Sigmoid colon (tissue), 7 donors: Measurements from ENCODE around the gene SUGCT. TPM values are rescaled to one million over a fixed set of nuclear protein-coding genes. Genes with fewer than 3 reads are reported as not detected.

ENCODE experiments used
- DNase-seq: peaks from one replicate; pipeline ENCODE4 v3.0.0-alpha.2; 2019
- H3K27ac ChIP-seq, 4 donors: fragments of 200-600 bp; sonication (generic); one replicate each; pipeline ENCODE4 v1.5.1; 2016 to 2019; ENCODE audit warnings: mild to moderate bottlenecking in 1 of 4
- H3K27me3 ChIP-seq, 3 donors: fragments of 200-600 bp; sonication (generic); one replicate each; pipeline ENCODE4 v1.5.1; 2019; ENCODE audit warnings: mild to moderate bottlenecking in 1 of 3
- H3K36me3 ChIP-seq, 4 donors: fragments of 200-600 bp; sonication (generic); one replicate each; pipeline ENCODE4 v1.5.1; 2016 to 2019
- H3K4me1 ChIP-seq, 4 donors: fragments of 200-600 bp; sonication (generic); one replicate each; pipeline ENCODE4 v1.5.1; 2017 to 2019
- H3K4me3 ChIP-seq, 4 donors: fragments of 200-600 bp; sonication (generic); one replicate each; pipeline ENCODE4 v1.5.1; 2017 to 2019; ENCODE audit warnings: mild to moderate bottlenecking in 2 of 4, moderate library complexity in 1 of 4
- H3K9me3 ChIP-seq, 4 donors: fragments of 200-600 bp in 3 of 4; sonication (generic) in 3 of 4; one replicate each; pipeline versions ENCODE4 v1.5.1 to v1.6.1; 2013 to 2019
- CTCF ChIP-seq, 4 experiments: fragments of 450-650 bp in 3 of 4; fragments of 200-600 bp in 1 of 4; IDR thresholded peaks; one replicate each; pipeline ENCODE4 v1.5.1; 2016 to 2019; ENCODE audit warnings: antibody characterized with exemption in 4 of 4, mild to moderate bottlenecking in 3 of 4, moderate library complexity in 2 of 4
- EP300 ChIP-seq, 4 donors: sonication (generic); formaldehyde crosslinking; IDR thresholded peaks; one replicate each; pipeline ENCODE4 v1.6.1; 2017; ENCODE audit warnings: antibody characterized with exemption in 4 of 4
- POLR2A ChIP-seq, 2 donors: fragments of 450-650 bp; IDR thresholded peaks; one replicate each; pipeline ENCODE4 v1.6.1; 2016; ENCODE audit warnings: antibody characterized with exemption in 2 of 2, mild to moderate bottlenecking in 2 of 2, moderate library complexity in 2 of 2
- POLR2AphosphoS5 ChIP-seq, 4 donors: sonication (generic); formaldehyde crosslinking; IDR thresholded peaks; one replicate each; pipeline ENCODE4 v1.6.1; 2017; ENCODE audit warnings: antibody characterized with exemption in 4 of 4
- WGBS, 2 donors: extraction: QIAGEN DNeasy Blood & Tissue Kit; methylation state at CpG; one replicate each; pipeline ENCODE4 v1.1.7; 2013; 5-methylcytosine and 5-hydroxymethylcytosine counted together
- intact Hi-C: fragments of 100-400 bp; cut with DNase I; formaldehyde crosslinking; loops from one replicate; pipeline ENCODE4 v1.15.1; 2023
- polyA plus RNA-seq, 3 donors: library from polyadenylated mRNA; stranded (reverse); fragments of 200-250 nt; gene quantifications; one replicate each; pipeline ENCODE4 v1.2.3, GENCODE V29; 2013
- total RNA-seq, 4 donors: library from RNA; depleted of rRNA; stranded (reverse); fragments of >200 nt; gene quantifications; one replicate each; pipeline ENCODE4 v1.1.0, GENCODE V29; 2016
- donor health status: healthy with polysubstance abuse.
- donor health status: Bipolar disorder and iron deficiency.
- donor health status: healthy.

Gene SUGCT
- total and polyA plus RNA-seq, 7 donors, result 2.3 to 25.9 (median 6.3) TPM

GRCh38 chr7:40796723-40797122 lies 661.9 kb downstream of the SUGCT start:
- 87 to 91% methylated on average over 1 of the region's 1 CpG for WGBS, 2 donors
- Histone ChIP-seq H3K27ac (peak overlapping the region in 1 of 4 donors; percentile 70), H3K4me1 (peaks cover 0 to 6% (median 0%) of the 10 kb centered on the region in 4 donors), H3K36me3 (no peaks in the 10 kb centered on the region), H3K4me3 (no peak overlapping the region), H3K27me3 (no peaks in the 10 kb centered on the region), H3K9me3 (no peaks in the 10 kb centered on the region)
- no peak for DNase-seq
- intact Hi-C loops, result no loop called here
- no peak for TF ChIP-seq POLR2A (IDR thresholded peaks at IDR 0.05)
- no peak for TF ChIP-seq POLR2AphosphoS5 (IDR thresholded peaks at IDR 0.05)
- TF ChIP-seq EP300 (IDR thresholded peaks at IDR 0.05), result no peak
- no peak for TF ChIP-seq CTCF (IDR thresholded peaks at IDR 0.05)

GRCh38 chr7:40798613-40799012 lies 663.8 kb downstream of the SUGCT start:
- H3K9me3 ChIP-seq, result no peaks in the 10 kb centered on the region
- 94 to 96% methylated on average over 2 of the region's 2 CpGs for WGBS, 2 donors
- H3K4me3 ChIP-seq, result no peak overlapping the region
- peaks cover 0 to 6% (median 0%) of the 10 kb centered on the region in 4 donors for H3K4me1 ChIP-seq
- TF ChIP-seq POLR2A (IDR thresholded peaks at IDR 0.05) (no peak), POLR2AphosphoS5 (IDR thresholded peaks at IDR 0.05) (no peak), CTCF (IDR thresholded peaks at IDR 0.05) (no peak), EP300 (IDR thresholded peaks at IDR 0.05) (no peak)
- no peaks in the 10 kb centered on the region for H3K36me3 ChIP-seq
- no peak for DNase-seq
- intact Hi-C loops, result no loop called here
- H3K27ac ChIP-seq, result peak overlapping the region in 1 of 4 donors; percentile 65
- H3K27me3 ChIP-seq, result no peaks in the 10 kb centered on the region

- no peaks in the 10 kb centered on the region for H3K36me3 ChIP-seq
- no peak for TF ChIP-seq CTCF (IDR thresholded peaks at IDR 0.05)
- TF ChIP-seq EP300 (IDR thresholded peaks at IDR 0.05), result no peak
- no peak for TF ChIP-seq POLR2AphosphoS5 (IDR thresholded peaks at IDR 0.05)
- TF ChIP-seq POLR2A (IDR thresholded peaks at IDR 0.05), result no peak
- H3K4me1 ChIP-seq, result peaks cover 0 to 6% (median 0%) of the 10 kb centered on the region in 4 donors
- H3K27me3 ChIP-seq, result no peaks in the 10 kb centered on the region
- peak overlapping the region in 1 of 4 donors; percentile 65 for H3K27ac ChIP-seq
- H3K9me3 ChIP-seq, result no peaks in the 10 kb centered on the region
- 52 to 73% methylated on average over 8 of the region's 8 CpGs for WGBS, 2 donors
- DNase-seq, result no peak
- intact Hi-C loops, result no loop called here
- no peak overlapping the region for H3K4me3 ChIP-seq
These were observed 664.9 kb downstream of the SUGCT start for GRCh38 chr7:40799493-40800403.

DNA sequence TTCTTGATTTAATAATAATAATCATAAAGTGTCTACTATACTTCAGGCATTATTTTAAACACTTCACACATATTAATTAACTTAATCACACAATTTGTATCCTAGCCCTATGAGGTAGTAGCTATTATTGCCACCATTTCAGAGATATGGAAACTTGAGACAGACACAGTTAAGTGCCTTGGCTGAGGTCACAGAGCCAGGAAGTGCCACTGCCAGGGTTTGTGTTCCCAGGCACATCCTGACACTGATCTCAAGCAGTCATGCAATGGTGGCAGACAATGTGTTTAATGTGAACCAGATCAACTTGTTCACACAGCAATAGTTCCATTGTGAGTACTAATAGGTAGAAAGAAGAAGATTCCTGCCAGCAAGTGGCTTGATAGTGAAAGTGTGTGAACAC lies 666.0 kb downstream of the SUGCT start:
- no peak overlapping the region for H3K27ac ChIP-seq
- intact Hi-C loops, result no loop called here
- H3K36me3 ChIP-seq, result no peaks in the 10 kb centered on the region
- H3K4me3 ChIP-seq, result no peak overlapping the region
- H3K9me3 ChIP-seq, result no peaks in the 10 kb centered on the region
- H3K4me1 ChIP-seq, result no peaks in the 10 kb centered on the region
- no peaks in the 10 kb centered on the region for H3K27me3 ChIP-seq
- no peak for DNase-seq
- no peak for TF ChIP-seq EP300 (IDR thresholded peaks at IDR 0.05)
- no peak for TF ChIP-seq POLR2A (IDR thresholded peaks at IDR 0.05)
- no peak for TF ChIP-seq POLR2AphosphoS5 (IDR thresholded peaks at IDR 0.05)
- TF ChIP-seq CTCF (IDR thresholded peaks at IDR 0.05), result no peak
